Keratinocyte (primary cell): ENCODE results near the gene ZNF350.

Experiments
- EZH2 ChIP-seq: IDR thresholded peaks from one replicate; pipeline ENCODE4 v1.6.1; 2012; ENCODE audit warnings: inconsistent platforms, mild to moderate bottlenecking, low read length, moderate library complexity
- TF ChIP-seq, protein P1 (sequence below), 3 experiments: IDR thresholded peaks in 1 of 3; conservative IDR thresholded peaks in 1 of 3; optimal IDR thresholded peaks in 1 of 3; 2 replicates in 2 of 3; 3 replicates in 1 of 3; pipeline versions ENCODE3 to v1.5.1; 2011; ENCODE audit warnings: low read length in 3 of 3, mild to moderate bottlenecking in 3 of 3, moderate library complexity in 2 of 3, control low read depth in 1 of 3, inconsistent platforms in 1 of 3; ENCODE audit not compliant: insufficient read depth in 2 of 3; ENCODE audit errors: extremely low read depth in 1 of 3

DNA sequence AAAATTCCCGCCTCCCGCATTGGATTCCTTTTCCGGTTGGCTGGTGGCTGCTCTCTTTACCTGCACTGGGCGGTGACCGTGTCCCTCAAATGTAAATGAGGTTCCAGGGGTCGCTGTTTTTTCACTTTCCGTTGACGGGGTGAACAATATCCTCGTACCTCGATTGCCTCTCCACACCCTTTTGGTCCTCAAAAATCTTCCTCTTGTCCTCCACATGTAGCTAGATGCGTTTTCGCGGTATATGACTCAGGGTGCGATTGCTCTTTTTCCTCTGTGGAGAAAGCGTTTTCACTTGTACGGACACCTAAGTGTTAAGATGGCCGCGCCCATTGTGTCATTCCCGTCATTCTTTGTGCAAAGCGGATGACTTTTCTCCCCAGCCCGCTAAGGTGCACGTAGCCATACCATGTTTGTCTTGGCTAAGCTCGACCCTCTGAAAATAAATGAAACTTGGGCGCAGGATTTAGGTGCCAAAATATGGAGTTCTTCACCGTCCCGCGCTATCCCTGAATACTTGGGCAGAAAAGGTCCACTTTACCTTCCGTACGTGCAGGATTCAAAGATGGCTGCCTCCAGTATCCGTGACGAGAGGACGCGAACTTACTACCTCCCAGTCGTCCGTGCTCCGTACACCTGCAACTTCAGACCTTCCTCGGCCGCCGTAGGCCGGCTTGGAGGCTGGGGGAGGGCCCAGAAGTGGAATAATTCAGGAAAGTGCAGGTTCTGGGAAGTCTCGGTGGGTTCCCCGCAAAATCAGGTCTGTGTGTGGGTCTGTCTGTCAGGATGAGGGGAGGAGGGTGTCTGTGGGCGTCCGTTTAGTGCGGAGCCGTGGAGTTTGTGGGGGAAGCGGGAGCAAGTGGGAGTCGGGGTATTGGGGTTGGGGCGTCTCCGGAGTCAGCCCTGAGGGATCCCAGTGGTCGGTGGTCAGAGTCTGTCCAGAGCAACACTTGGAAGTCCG is 59.6 kb downstream of the ZNF350 start, which contains the start of gene ZNF613:
- TF ChIP-seq, protein P1, sequence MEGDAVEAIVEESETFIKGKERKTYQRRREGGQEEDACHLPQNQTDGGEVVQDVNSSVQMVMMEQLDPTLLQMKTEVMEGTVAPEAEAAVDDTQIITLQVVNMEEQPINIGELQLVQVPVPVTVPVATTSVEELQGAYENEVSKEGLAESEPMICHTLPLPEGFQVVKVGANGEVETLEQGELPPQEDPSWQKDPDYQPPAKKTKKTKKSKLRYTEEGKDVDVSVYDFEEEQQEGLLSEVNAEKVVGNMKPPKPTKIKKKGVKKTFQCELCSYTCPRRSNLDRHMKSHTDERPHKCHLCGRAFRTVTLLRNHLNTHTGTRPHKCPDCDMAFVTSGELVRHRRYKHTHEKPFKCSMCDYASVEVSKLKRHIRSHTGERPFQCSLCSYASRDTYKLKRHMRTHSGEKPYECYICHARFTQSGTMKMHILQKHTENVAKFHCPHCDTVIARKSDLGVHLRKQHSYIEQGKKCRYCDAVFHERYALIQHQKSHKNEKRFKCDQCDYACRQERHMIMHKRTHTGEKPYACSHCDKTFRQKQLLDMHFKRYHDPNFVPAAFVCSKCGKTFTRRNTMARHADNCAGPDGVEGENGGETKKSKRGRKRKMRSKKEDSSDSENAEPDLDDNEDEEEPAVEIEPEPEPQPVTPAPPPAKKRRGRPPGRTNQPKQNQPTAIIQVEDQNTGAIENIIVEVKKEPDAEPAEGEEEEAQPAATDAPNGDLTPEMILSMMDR (optimal IDR thresholded peaks at IDR 0.05 in 1 of 3, IDR thresholded peaks at IDR 0.05 in 1 of 3, conservative IDR thresholded peaks at IDR 0.05 in 1 of 3; ENCODE audit: extremely low read depth in 1 of 3, insufficient read depth in 2 of 3, low read length in 3 of 3) = peak in 2 of 3 experiments; percentile 33 to 47
- no peak for TF ChIP-seq EZH2
